H1 (cell line): Measurements from ENCODE around the gene AP1M2. TPM values are rescaled to one million over a fixed set of nuclear protein-coding genes. Genes with fewer than 3 reads are reported as not detected.

ENCODE experiments used
- CTCF ChIA-PET: fragments of 300-600 bp; sonication (Branson Sonifier 250); formaldehyde crosslinking; loops from one replicate; lab custom pipeline; 2021; ENCODE audit not compliant: partially characterized antibody; lab: Charles Lee
- POLR2A ChIA-PET: fragments of 300-600 bp; sonication (Branson Sonifier 250); formaldehyde crosslinking; loops from one replicate; lab custom pipeline; 2021; ENCODE audit warnings: inconsistent platforms; ENCODE audit not compliant: partially characterized antibody; lab: Charles Lee
- DNase-seq, 2 experiments: peaks; one replicate each; pipeline versions ENCODE4 v3.0.0 to v3.0.0-alpha.2; 2010 to 2022; ENCODE audit warnings: low spot score in 2 of 2, low read depth in 1 of 2, mixed read lengths in 1 of 2
- FAIRE-seq: peaks from 2 replicates; lab custom pipeline; 2011; peaks lifted over from hg19 to GRCh38; lab: Jason Lieb, UNC
- H2AFZ ChIP-seq: 2 replicates; pipeline ENCODE4 v1.8.1; 2012; ENCODE audit warnings: low read length, inconsistent platforms
- H2AK5ac ChIP-seq: 2 replicates; pipeline ENCODE4 v1.6.1; 2013; ENCODE audit warnings: low read depth, low read length
- H2BK120ac ChIP-seq: replicated peaks from 2 replicates; pipeline ENCODE3; 2013; ENCODE audit warnings: low read depth, low read length, inconsistent platforms
- H2BK12ac ChIP-seq: 2 replicates; pipeline ENCODE4 v1.6.1; 2013; ENCODE audit warnings: low read depth, low read length
- H2BK15ac ChIP-seq: 2 replicates; pipeline ENCODE4 v1.6.1; 2013; ENCODE audit warnings: low read length
- H2BK20ac ChIP-seq: 2 replicates; pipeline ENCODE4 v1.6.1; 2013; ENCODE audit warnings: low read length
- H2BK5ac ChIP-seq: 2 replicates; pipeline ENCODE4 v1.6.1; 2013; ENCODE audit warnings: low read depth, low read length
- H3K14ac ChIP-seq: 2 replicates; pipeline ENCODE4 v1.6.1; 2013; ENCODE audit warnings: inconsistent platforms; ENCODE audit not compliant: insufficient read length
- H3K18ac ChIP-seq: 2 replicates; pipeline ENCODE4 v1.6.1; 2013; ENCODE audit warnings: low read length; ENCODE audit errors: extremely low read depth
- H3K23ac ChIP-seq: 2 replicates; pipeline ENCODE4 v1.6.1; 2013; ENCODE audit warnings: inconsistent platforms; ENCODE audit not compliant: insufficient read length
- H3K23me2 ChIP-seq: 2 replicates; pipeline ENCODE4 v1.6.1; 2013; ENCODE audit warnings: low read depth, low read length
- H3K27ac ChIP-seq: 2 replicates; pipeline ENCODE4 v1.6.1; 2011; ENCODE audit warnings: low read depth, low read length, inconsistent platforms
- H3K27me3 ChIP-seq, 4 experiments: replicated peaks in 1 of 4; 1 replicate in 1 of 4; 2 replicates in 3 of 4; pipeline versions ENCODE4 v1.6.1 to v1.8.1; 2011 to 2013; ENCODE audit warnings: low read length in 3 of 4, mild to moderate bottlenecking in 3 of 4, inconsistent platforms in 2 of 4, mixed read lengths in 2 of 4, moderate library complexity in 1 of 4; ENCODE audit not compliant: control insufficient read depth in 3 of 4, insufficient read depth in 3 of 4; ENCODE audit errors: extremely low read depth in 1 of 4
- H3K36me3 ChIP-seq, 4 experiments: 2 replicates each; pipeline versions ENCODE4 v1.6.1 to v1.8.1; 2011 to 2013; ENCODE audit warnings: mild to moderate bottlenecking in 4 of 4, low read length in 3 of 4, moderate library complexity in 2 of 4, control low read depth in 1 of 4, inconsistent platforms in 1 of 4; ENCODE audit not compliant: insufficient read depth in 4 of 4, control insufficient read depth in 2 of 4
- H3K4ac ChIP-seq: replicated peaks from 2 replicates; pipeline ENCODE3; 2013; ENCODE audit warnings: low read length, low read depth, mixed read lengths, inconsistent platforms; ENCODE audit not compliant: insufficient read length
- H3K4me1 ChIP-seq, 4 experiments: replicated peaks in 1 of 4; 1 replicate in 1 of 4; 2 replicates in 3 of 4; pipeline versions ENCODE4 v1.6.1 to v1.8.1; 2011 to 2013; ENCODE audit warnings: low read length in 3 of 4, inconsistent platforms in 2 of 4, mixed read lengths in 1 of 4; ENCODE audit not compliant: insufficient read depth in 4 of 4, control insufficient read depth in 3 of 4
- H3K4me2 ChIP-seq, 2 experiments: 2 replicates each; pipeline versions ENCODE4 v1.6.1 to v1.8.1; 2011 to 2013; ENCODE audit warnings: low read depth in 2 of 2, low read length in 2 of 2, control low read depth in 1 of 2, inconsistent platforms in 1 of 2, mild to moderate bottlenecking in 1 of 2; ENCODE audit not compliant: insufficient read depth in 1 of 2
- H3K4me3 ChIP-seq, 4 experiments: fragments of 200-600, 300-600 bp in 1 of 4; sonication (generic), shearing (Covaris generic), sonication (Bioruptor Twin) in 1 of 4; 2 replicates each; pipeline versions ENCODE4 v1.5.1 to v1.8.1; 2011 to 2016; ENCODE audit warnings: low read length in 4 of 4, low read depth in 3 of 4, control low read depth in 2 of 4, inconsistent platforms in 2 of 4, mild to moderate bottlenecking in 2 of 4, mixed read lengths in 1 of 4, moderate library complexity in 1 of 4; ENCODE audit not compliant: insufficient read depth in 2 of 4; ENCODE audit errors: extremely low read depth in 1 of 4
- H3K56ac ChIP-seq: replicated peaks from 2 replicates; pipeline ENCODE3; 2013; ENCODE audit warnings: low read depth, mild to moderate bottlenecking, mixed read lengths, low read length, inconsistent platforms; ENCODE audit not compliant: insufficient read length
- H3K79me1 ChIP-seq: 2 replicates; pipeline ENCODE4 v1.6.1; 2013; ENCODE audit warnings: low read depth, low read length, control low read depth
- H3K79me2 ChIP-seq, 2 experiments: 2 replicates each; pipeline versions ENCODE4 v1.6.1 to v1.8.1; 2012 to 2013; ENCODE audit warnings: low read length in 2 of 2, mild to moderate bottlenecking in 2 of 2, inconsistent platforms in 1 of 2; ENCODE audit not compliant: insufficient read depth in 2 of 2, control insufficient read depth in 1 of 2
- H3K9ac ChIP-seq, 4 experiments: replicated peaks in 1 of 4; 1 replicate in 1 of 4; 2 replicates in 3 of 4; pipeline versions ENCODE4 v1.6.1 to v1.8.1; 2011 to 2013; ENCODE audit warnings: low read depth in 3 of 4, low read length in 3 of 4, control low read depth in 2 of 4, mild to moderate bottlenecking in 2 of 4, moderate library complexity in 2 of 4, inconsistent platforms in 1 of 4; ENCODE audit errors: extremely low read depth in 1 of 4
- H3K9me3 ChIP-seq, 2 experiments: 2 replicates each; pipeline versions ENCODE4 v1.6.1 to v1.8.1; 2012 to 2013; ENCODE audit warnings: mild to moderate bottlenecking in 2 of 2, moderate library complexity in 2 of 2, control low read depth in 1 of 2, inconsistent platforms in 1 of 2, low read depth in 1 of 2, low read length in 1 of 2, mixed read lengths in 1 of 2; ENCODE audit not compliant: insufficient read depth in 2 of 2
- H4K20me1 ChIP-seq, 2 experiments: replicated peaks in 1 of 2; 2 replicates each; pipeline versions ENCODE3 to v1.8.1; 2011 to 2013; ENCODE audit warnings: inconsistent platforms in 2 of 2, low read length in 2 of 2, mild to moderate bottlenecking in 1 of 2; ENCODE audit not compliant: insufficient read depth in 2 of 2, control insufficient read depth in 1 of 2
- H4K5ac ChIP-seq: 2 replicates; pipeline ENCODE4 v1.6.1; 2013; ENCODE audit warnings: low read length, low read depth, mixed read lengths, inconsistent platforms; ENCODE audit not compliant: insufficient read length
- H4K8ac ChIP-seq: 2 replicates; pipeline ENCODE4 v1.8.0; 2013; ENCODE audit warnings: mild to moderate bottlenecking, moderate library complexity, low read length, inconsistent platforms; ENCODE audit not compliant: insufficient read depth; ENCODE audit errors: extremely low read depth
- H4K91ac ChIP-seq: replicated peaks from 2 replicates; pipeline ENCODE3; 2013; ENCODE audit warnings: low read length, mixed read lengths, inconsistent platforms; ENCODE audit not compliant: insufficient read length
- ASH2L ChIP-seq: fragments of 200-600, 300-600 bp; sonication (generic); IDR thresholded peaks from one replicate; pipeline ENCODE4 v1.7.1; 2017; ENCODE audit warnings: low read length
- BCL11A ChIP-seq, 2 experiments: IDR thresholded peaks; one replicate each; pipeline ENCODE4 v1.6.1; 2011; ENCODE audit warnings: low read depth in 2 of 2, low read length in 2 of 2, mild to moderate bottlenecking in 2 of 2
- BRCA1 ChIP-seq: IDR thresholded peaks from 2 replicates; pipeline ENCODE4 v1.6.1; 2012; ENCODE audit warnings: low read depth, low read length, improper control_type of control experiment
- CBX5 ChIP-seq: fragments of 300-800, 300-1000 bp; sonication (generic); IDR thresholded peaks from 2 replicates; pipeline ENCODE4 v1.7.1; 2016; ENCODE audit warnings: antibody characterized with exemption, low read length, low read depth
- CBX8 ChIP-seq: fragments of 300-800, 300-1000 bp; sonication (generic); IDR thresholded peaks from 2 replicates; pipeline ENCODE4 v1.7.1; 2016; ENCODE audit warnings: low read depth, low read length, borderline replicate concordance
- FOSL1 ChIP-seq: IDR thresholded peaks from 2 replicates; pipeline ENCODE4 v1.6.1; 2011; ENCODE audit warnings: mild to moderate bottlenecking, low read depth, low read length, moderate library complexity; ENCODE audit not compliant: insufficient read depth
- NANOG ChIP-seq: IDR thresholded peaks from 2 replicates; pipeline ENCODE4 v1.6.1; 2011; ENCODE audit warnings: low read length, low read depth, mild to moderate bottlenecking, inconsistent platforms; ENCODE audit not compliant: insufficient read depth, poor library complexity, severe bottlenecking
- SAP30 ChIP-seq: fragments of 300-600 bp; sonication (generic); IDR thresholded peaks from 2 replicates; pipeline ENCODE4 v1.7.1; 2012; ENCODE audit warnings: low read length, moderate library complexity, mild to moderate bottlenecking, inconsistent platforms; ENCODE audit not compliant: insufficient read depth, insufficient replicate concordance
- SIN3A ChIP-seq, 2 experiments: IDR thresholded peaks in 1 of 2; conservative IDR thresholded peaks in 1 of 2; 2 replicates each; pipeline ENCODE4 v1.6.1; 2011 to 2012; ENCODE audit warnings: low read length in 2 of 2, improper control_type of control experiment in 1 of 2, low read depth in 1 of 2, mild to moderate bottlenecking in 1 of 2
- SIX5 ChIP-seq: IDR thresholded peaks from 2 replicates; pipeline ENCODE4 v1.6.1; 2011; ENCODE audit warnings: mild to moderate bottlenecking, low read depth, low read length
- TCF12 ChIP-seq: IDR thresholded peaks from 2 replicates; pipeline ENCODE4 v1.6.1; 2011; ENCODE audit warnings: low read depth, mild to moderate bottlenecking, low read length
- YY1 ChIP-seq: IDR thresholded peaks from 2 replicates; pipeline ENCODE4 v1.6.1; 2011; ENCODE audit warnings: low read depth, mild to moderate bottlenecking, low read length
- WGBS, 2 experiments: shearing (Covaris generic) in 1 of 2; methylation state at CpG; one replicate each; pipeline versions ENCODE4 v1.1.6 to v1.1.7; 2013 to 2015; ENCODE audit warnings: low lambda C conversion rate in 2 of 2, mixed read lengths in 2 of 2, inconsistent platforms in 1 of 2, low coverage in 1 of 2, missing lambda C conversion rate in 1 of 2; ENCODE audit not compliant: insufficient replicate concordance in 2 of 2, insufficient coverage in 1 of 2, insufficient read length in 1 of 2; ENCODE audit errors: extremely low coverage in 1 of 2, missing lambda C conversion rate in 1 of 2; 5-methylcytosine and 5-hydroxymethylcytosine counted together
- polyA plus RNA-seq, 7 experiments: library from polyadenylated mRNA; depleted of rRNA in 3 of 7; stranded (reverse) in 5 of 7; unstranded in 2 of 7; fragments of >200 nt in 5 of 7; fragments of 200-250 nt in 2 of 7; gene quantifications; 1 replicate in 5 of 7; 2 replicates in 1 of 7; 4 replicates in 1 of 7; pipeline versions ENCODE4 v1.2.1 to v1.2.3, GENCODE V29; 2011 to 2013; ENCODE audit warnings: missing spikeins in 2 of 7, mixed read lengths in 2 of 7
- total RNA-seq: library from RNA; stranded (reverse); fragmentation: NEBNext Ultra II Directional; extraction: Animal tissue kit (Norgen Biotek cat#: 25700); gene quantifications from 2 replicates; pipeline ENCODE4 v1.2.1, GENCODE V29; 2021

Gene AP1M2
- total and polyA plus RNA-seq, 2 of the 8 experiments (the other 6 are each of a cell fraction or from before 2014, with no cell fraction given), result 140 to 161 TPM

GRCh38 chr19:10565028-10565566 is 22.0 kb downstream of the AP1M2 start:
- H3K9me3 ChIP-seq, result no peaks in the 10 kb centered on the region
- peak overlapping the region; percentile 79 for H4K5ac ChIP-seq
- peak overlapping the region; percentile 68; the same call in 1 of the 2 replicates for H3K27ac ChIP-seq
- no peak overlapping the region; the same call in 1 of the 2 replicates for H2AK5ac ChIP-seq
- H3K4me2 ChIP-seq, result peak overlapping the region; percentile 76 to 80
- H4K8ac ChIP-seq, result peak overlapping the region; percentile 91
- H3K4me3 ChIP-seq, result peak overlapping the region; percentile 73 to 82 (median 77)
- H2BK5ac ChIP-seq, result peak overlapping the region; percentile 88; the same call in 1 of the 2 replicates
- peak overlapping the region in 3 of 4 experiments; percentile 72 to 86 (median 85); a peak in 6 of 7 replicates for H3K9ac ChIP-seq
- peaks cover 0 to 6% of the 10 kb centered on the region in 2 experiments for H4K20me1 ChIP-seq
- H3K79me1 ChIP-seq, result peaks cover 4% of the 10 kb centered on the region; the same call in 1 of the 2 replicates
- H3K23ac ChIP-seq, result no peak overlapping the region
- peak overlapping the region; percentile 95 for H3K18ac ChIP-seq
- peak overlapping the region; percentile 92 for H3K56ac ChIP-seq
- H3K27me3 ChIP-seq, result peaks cover 0 to 10% (median 7%) of the 10 kb centered on the region in 4 experiments; a peak in 4 of 7 replicates
- H2BK12ac ChIP-seq, result no peak overlapping the region
- no peak overlapping the region for H3K4ac ChIP-seq
- H2BK20ac ChIP-seq, result no peak overlapping the region
- H3K4me1 ChIP-seq, result peaks cover 0 to 19% (median 9%) of the 10 kb centered on the region in 4 experiments; a peak in 6 of 7 replicates
- H3K36me3 ChIP-seq, result peaks cover 5 to 29% (median 12%) of the 10 kb centered on the region in 4 experiments; a peak in 7 of 8 replicates
- DNase-seq (no peak), FAIRE-seq (no peak)
- 8% methylated on average over 9 of the region's 10 CpGs; no CpG with 5 or more reads in 1 of the 2 experiments for WGBS, 2 experiments
- peaks cover 18% of the 10 kb centered on the region for H3K23me2 ChIP-seq
- CTCF ChIA-PET, result interaction anchor here (0.5 to 2.3 kb wide), 2 partner anchors 10 to 76 kb away, joined by 3 to 10 read pairs; no protein-coding TSS in a partner anchor
- no peak overlapping the region for H2BK15ac ChIP-seq
- H2BK120ac ChIP-seq, result peak overlapping the region; percentile 41
- H3K79me2 ChIP-seq, result peaks cover 0 to 10% of the 10 kb centered on the region in 2 experiments; a peak in 2 of 4 replicates
- H3K14ac ChIP-seq, result no peak overlapping the region
- peak overlapping the region; percentile 54 for H4K91ac ChIP-seq
- no peak overlapping the region for H2AFZ ChIP-seq
- POLR2A ChIA-PET, result interaction anchor here (0.5 kb wide), 1 partner anchor 19 kb away, joined by 4 read pairs; no protein-coding TSS in a partner anchor
- peak in 1 of 2 experiments; percentile 25; a peak in 1 of 4 replicates for TF ChIP-seq SIN3A (conservative IDR thresholded peaks at IDR 0.05 in 1 of 2, IDR thresholded peaks at IDR 0.05 in 1 of 2; ENCODE audit: low read depth in 1 of 2, low read length in 2 of 2)
- no peak for TF ChIP-seq ASH2L
- no peak for TF ChIP-seq SIX5
- TF ChIP-seq CBX8, result no peak
- no peak for TF ChIP-seq CBX5
- no peak for TF ChIP-seq YY1
- TF ChIP-seq NANOG, result no peak
- TF ChIP-seq FOSL1, result no peak
- TF ChIP-seq SAP30, result peak; percentile 66
- no peak for TF ChIP-seq BRCA1
- no peak for TF ChIP-seq TCF12
- TF ChIP-seq BCL11A (IDR thresholded peaks at IDR 0.05; ENCODE audit: low read depth in 2 of 2, low read length in 2 of 2), result no peak
